GM12878 (cell line): ENCODE results near the gene ADK. TPM values are rescaled to one million over a fixed set of nuclear protein-coding genes. Genes with fewer than 3 reads are reported as not detected.

Experiments used
- CREM ChIP-seq: IDR thresholded peaks from 2 replicates; pipeline ENCODE4 v1.6.1; 2014; ENCODE audit warnings: antibody characterized with exemption, low read depth
- FOXK2 ChIP-seq: fragments of 450-650 bp; IDR thresholded peaks from 2 replicates; pipeline ENCODE4 v1.6.1; 2017; ENCODE audit warnings: mild to moderate bottlenecking, moderate library complexity
- GATAD2B ChIP-seq: fragments of 450-650 bp; conservative IDR thresholded peaks from 2 replicates; pipeline ENCODE4 v1.6.1; 2017; ENCODE audit warnings: low read depth, mild to moderate bottlenecking, moderate library complexity
- HCFC1 ChIP-seq: fragments of 150-350 bp; IDR thresholded peaks from 2 replicates; pipeline ENCODE4 v1.6.1; 2014; ENCODE audit warnings: low read length
- MEF2A ChIP-seq: IDR thresholded peaks from 2 replicates; pipeline ENCODE4 v1.6.1; 2011; ENCODE audit warnings: low read depth, mild to moderate bottlenecking, low read length, moderate library complexity; ENCODE audit not compliant: insufficient read depth
- MYC ChIP-seq: IDR thresholded peaks from 2 replicates; pipeline ENCODE4 v1.6.1; 2011; ENCODE audit warnings: mild to moderate bottlenecking, low read length, moderate library complexity, inconsistent platforms; ENCODE audit not compliant: insufficient read depth, insufficient replicate concordance, insufficient read length, severe bottlenecking
- NFYB ChIP-seq: IDR thresholded peaks from 2 replicates; pipeline ENCODE4 v1.6.1; 2011; ENCODE audit warnings: low read depth, mild to moderate bottlenecking, low read length, improper control_type of control experiment, moderate library complexity; ENCODE audit not compliant: insufficient read depth
- PAX8 ChIP-seq: fragments of 450-650 bp; IDR thresholded peaks from 2 replicates; pipeline ENCODE4 v1.6.1; 2017; ENCODE audit warnings: mild to moderate bottlenecking, moderate library complexity
- SREBF1 ChIP-seq: IDR thresholded peaks from 2 replicates; pipeline ENCODE4 v1.6.1; 2012; ENCODE audit warnings: mild to moderate bottlenecking, low read length
- TAF1 ChIP-seq: IDR thresholded peaks from 2 replicates; pipeline ENCODE4 v1.6.1; 2011; ENCODE audit warnings: mild to moderate bottlenecking, low read depth, low read length, borderline replicate concordance
- ZBED1 ChIP-seq: IDR thresholded peaks from 2 replicates; pipeline ENCODE4 v1.6.1; 2016; ENCODE audit warnings: borderline replicate concordance
- ZNF687 ChIP-seq: fragments of 450-650 bp; IDR thresholded peaks from 2 replicates; pipeline ENCODE4 v1.6.1; 2017; ENCODE audit warnings: mild to moderate bottlenecking, moderate library complexity
- polyA plus RNA-seq, 11 experiments: library from polyadenylated mRNA; depleted of rRNA in 4 of 11; unstranded in 6 of 11; stranded (reverse) in 5 of 11; fragments of >200 nt; fragmentation: Nextera tagmentation in 4 of 11; fragmentation: Illumina TruSeq in 1 of 11; extraction: Ambion mirVana in 4 of 11; extraction: Trizol in 1 of 11; gene quantifications; 1 replicate in 1 of 11; 2 replicates in 10 of 11; pipeline versions ENCODE4 v1.2.1 to v1.2.3, GENCODE V29; 2011 to 2016; ENCODE audit warnings: inconsistent platforms in 2 of 11, missing spikeins in 2 of 11, low read depth in 1 of 11
- total RNA-seq, 4 experiments: library from RNA; depleted of rRNA in 3 of 4; stranded (reverse); fragments of >200 nt in 3 of 4; fragmentation: Illumina TruSeq in 1 of 4; extraction: Trizol in 1 of 4; gene quantifications; 2 replicates each; pipeline versions ENCODE4 v1.2.1 to v1.2.3, GENCODE V29; 2013 to 2021

The ADK gene
- total and polyA plus RNA-seq, 10 of the 15 experiments (the other 5 are each of a cell fraction or from before 2014, with no cell fraction given): 42.0 to 151 (median 81.6) TPM

DNA sequence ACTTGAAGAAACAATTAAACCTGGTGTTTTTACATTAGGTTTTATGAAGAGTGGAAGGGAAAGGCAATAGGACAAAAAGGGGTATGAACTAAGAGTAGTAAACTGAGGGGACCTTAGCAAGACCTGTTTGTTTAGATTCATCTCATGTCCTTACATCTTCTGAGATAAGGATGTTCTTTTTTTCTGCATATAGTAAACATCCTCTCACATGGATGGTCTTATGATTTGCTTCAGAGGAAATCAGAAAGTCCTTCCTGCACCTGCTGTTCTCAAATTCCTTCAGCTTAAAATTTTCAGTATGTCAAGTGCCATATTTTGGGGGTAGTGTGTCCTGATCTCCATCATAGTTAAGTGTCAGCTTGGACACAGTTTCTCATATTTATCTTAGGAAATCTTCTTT lies 232.6 kb downstream of the ADK start (continued):
- TF ChIP-seq MEF2A (no peak), SREBF1 (no peak), ZBED1 (no peak), TAF1 (no peak), MYC (no peak), PAX8 (no peak), HCFC1 (no peak), GATAD2B (no peak), CREM (no peak), FOXK2 (no peak), ZNF687 (no peak), NFYB (no peak)
- TF ChIP-seq, all 136 proteins: peak for 0
